MM.1S (cell line): Measurements from ENCODE around the gene HS6ST1.

Experiments
- DNase-seq: peaks from one replicate; pipeline ENCODE4 v3.0.0-alpha.2; 2015
- H2AFZ ChIP-seq: fragments of 300-600 bp; sonication (generic); 2 replicates; pipeline ENCODE4 v1.6.0; 2016; ENCODE audit warnings: antibody characterized with exemption, low read length
- H3F3A ChIP-seq: fragments of 300-600 bp; sonication (generic); 2 replicates; pipeline ENCODE4 v1.6.1; 2016; ENCODE audit warnings: mild to moderate bottlenecking, antibody characterized with exemption, low read length, moderate library complexity, mixed read lengths; ENCODE audit not compliant: insufficient read depth
- H3K27ac ChIP-seq: fragments of 300-600 bp; sonication (generic); 2 replicates; pipeline ENCODE4 v1.5.1; 2016; ENCODE audit warnings: mild to moderate bottlenecking, low read length
- H3K27me3 ChIP-seq: fragments of 300-600 bp; sonication (generic); replicated peaks from 2 replicates; pipeline ENCODE4 v1.6.0; 2016; ENCODE audit warnings: low read length; ENCODE audit not compliant: insufficient read depth
- H3K36me3 ChIP-seq: fragments of 300-600 bp; sonication (generic); replicated peaks from 2 replicates; pipeline ENCODE4 v1.6.1; 2016; ENCODE audit warnings: mild to moderate bottlenecking, low read length, mixed read lengths; ENCODE audit not compliant: insufficient read depth
- H3K4me1 ChIP-seq: fragments of 300-600 bp; sonication (generic); 2 replicates; pipeline ENCODE4 v1.6.1; 2016; ENCODE audit warnings: low read length, mixed read lengths
- H3K4me2 ChIP-seq: fragments of 300-600 bp; sonication (generic); 2 replicates; pipeline ENCODE4 v1.6.0; 2016; ENCODE audit warnings: low read depth, low read length
- H3K4me3 ChIP-seq: fragments of 300-600 bp; sonication (generic); 2 replicates; pipeline ENCODE4 v1.5.1; 2016; ENCODE audit warnings: low read length, mixed read lengths
- H3K79me2 ChIP-seq: fragments of 300-600 bp; sonication (generic); 2 replicates; pipeline ENCODE4 v1.6.1; 2016; ENCODE audit warnings: mixed run types, low read length, mixed read lengths
- H3K9ac ChIP-seq: fragments of 300-600 bp; sonication (generic); 2 replicates; pipeline ENCODE4 v1.6.1; 2016; ENCODE audit warnings: low read length, mixed read lengths
- H3K9me2 ChIP-seq: fragments of 300-600 bp; sonication (generic); replicated peaks from 2 replicates; pipeline ENCODE4 v1.6.1; 2016; ENCODE audit warnings: mild to moderate bottlenecking, low read length, mixed read lengths; ENCODE audit not compliant: insufficient read depth
- H3K9me3 ChIP-seq: fragments of 300-600 bp; sonication (generic); replicated peaks from 2 replicates; pipeline ENCODE4 v1.6.1; 2016; ENCODE audit warnings: mild to moderate bottlenecking, low read length, mixed read lengths; ENCODE audit not compliant: insufficient read depth
- H4K20me1 ChIP-seq: fragments of 300-600 bp; sonication (generic); 2 replicates; pipeline ENCODE4 v1.6.1; 2016; ENCODE audit warnings: mild to moderate bottlenecking, low read length, moderate library complexity, mixed read lengths; ENCODE audit not compliant: insufficient read depth
- CTCF ChIP-seq: fragments of 300-600 bp; sonication (generic); IDR thresholded peaks from 2 replicates; pipeline ENCODE4 v1.5.1; 2016; ENCODE audit warnings: antibody characterized with exemption, low read length, mixed read lengths
- EZH2 ChIP-seq: fragments of 300-600 bp; sonication (generic); optimal IDR thresholded peaks from 2 replicates; pipeline ENCODE3; 2017; ENCODE audit warnings: low read depth, mild to moderate bottlenecking, antibody characterized with exemption, low read length, mixed read lengths
- EZH2phosphoT487 ChIP-seq: fragments of 300-600 bp; sonication (generic); IDR thresholded peaks from 2 replicates; pipeline ENCODE4 v1.6.1; 2018; ENCODE audit warnings: antibody characterized with exemption, low read length

Gene HS6ST1

GRCh38 chr2:128350736-128351135 is 32.1 kb upstream of the HS6ST1 start:
- no peak for DNase-seq
- Histone ChIP-seq H3K4me1 (no peaks in the 10 kb centered on the region), H3K27ac (no peak overlapping the region)

GRCh38 chr2:128348701-128349100 is 30.0 kb upstream of the HS6ST1 start:
- Histone ChIP-seq H3K4me3 (no peak overlapping the region), H4K20me1 (no peaks in the 10 kb centered on the region), H3K9me2 (no peaks in the 10 kb centered on the region), H3F3A (no peaks in the 10 kb centered on the region), H3K4me2 (no peak overlapping the region), H3K9ac (no peak overlapping the region), H2AFZ (no peak overlapping the region), H3K27ac (no peak overlapping the region), H3K9me3 (no peaks in the 10 kb centered on the region), H3K79me2 (no peaks in the 10 kb centered on the region), H3K27me3 (no peaks in the 10 kb centered on the region), H3K4me1 (no peaks in the 10 kb centered on the region), H3K36me3 (no peaks in the 10 kb centered on the region)
- DNase-seq: no peak
- TF ChIP-seq EZH2 (no peak), EZH2phosphoT487 (no peak), CTCF (no peak)

More at GRCh38 chr2:128350736-128351135, 32.1 kb upstream of the HS6ST1 start:
- Histone ChIP-seq H3K79me2 (no peaks in the 10 kb centered on the region), H3K27me3 (no peaks in the 10 kb centered on the region), H3K9ac (no peak overlapping the region), H4K20me1 (no peaks in the 10 kb centered on the region), H3K9me2 (no peaks in the 10 kb centered on the region), H3F3A (no peaks in the 10 kb centered on the region), H3K4me3 (no peak overlapping the region), H3K36me3 (no peaks in the 10 kb centered on the region), H2AFZ (no peak overlapping the region), H3K4me2 (no peak overlapping the region), H3K9me3 (no peaks in the 10 kb centered on the region)
- TF ChIP-seq EZH2phosphoT487 (no peak), CTCF (no peak), EZH2 (no peak)

- no peaks in the 10 kb centered on the region for H3K9me2 ChIP-seq
- H3K36me3 ChIP-seq: no peaks in the 10 kb centered on the region
- no peaks in the 10 kb centered on the region for H3K79me2 ChIP-seq
- DNase-seq: no peak
- no peak overlapping the region for H3K4me3 ChIP-seq
- no peaks in the 10 kb centered on the region for H3F3A ChIP-seq
- no peak overlapping the region for H2AFZ ChIP-seq
- no peak overlapping the region for H3K9ac ChIP-seq
- no peaks in the 10 kb centered on the region for H3K4me1 ChIP-seq
- TF ChIP-seq CTCF (no peak), EZH2 (no peak), EZH2phosphoT487 (no peak)
- H3K4me2 ChIP-seq: no peak overlapping the region
- H4K20me1 ChIP-seq: no peaks in the 10 kb centered on the region
- no peak overlapping the region for H3K27ac ChIP-seq
- no peaks in the 10 kb centered on the region for H3K9me3 ChIP-seq
- no peaks in the 10 kb centered on the region for H3K27me3 ChIP-seq
Observed at GRCh38 chr2:128347701-128348539, 29.3 kb upstream of the HS6ST1 start.
